Measurements from ENCODE around the gene TSPAN15.

Gene TSPAN15

DNA sequence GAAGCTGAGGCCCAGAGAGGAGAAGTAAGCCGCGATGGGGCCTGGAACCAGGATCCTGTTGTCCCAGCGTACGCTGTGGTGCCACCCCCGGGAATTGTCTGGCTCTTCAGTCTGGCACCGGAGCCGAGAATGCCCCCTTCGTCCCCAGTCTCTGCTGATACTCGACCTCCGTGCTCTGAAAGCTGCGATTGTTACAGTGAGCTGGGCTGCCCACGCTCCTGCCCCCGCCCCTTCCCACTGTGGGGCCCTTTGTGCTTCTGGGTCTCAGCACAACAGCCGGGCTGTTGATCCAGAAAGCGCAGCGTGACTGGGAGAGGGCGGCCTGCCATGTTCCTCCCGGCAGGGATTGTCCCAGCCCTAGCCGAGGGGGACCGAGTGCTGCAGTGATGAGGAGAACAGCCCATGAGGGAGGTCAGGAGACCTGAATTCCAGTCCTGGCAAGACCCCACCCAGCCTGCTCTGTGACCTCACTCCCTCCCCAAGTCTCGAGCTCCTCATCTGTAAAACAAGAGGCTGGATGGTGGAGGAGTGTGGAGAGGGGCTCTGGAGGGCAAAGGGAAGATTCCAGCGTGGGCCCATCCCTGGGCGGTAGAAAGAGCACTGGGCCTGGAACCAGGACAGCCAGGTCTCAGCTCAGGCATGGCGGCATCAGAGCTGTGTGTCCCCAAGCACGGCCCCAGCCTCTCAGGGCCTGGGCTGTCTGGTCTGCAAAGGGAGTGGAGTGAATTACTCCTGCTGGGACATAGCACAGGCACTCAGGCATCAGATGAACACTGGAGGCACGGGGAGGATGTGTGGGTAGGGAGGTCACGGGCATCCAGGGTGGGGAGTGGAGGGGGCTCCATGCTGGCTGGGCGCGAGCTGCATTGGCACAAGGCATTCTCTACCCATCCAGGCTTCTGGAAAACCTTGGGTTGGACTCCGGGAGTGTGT, 43.6 kb downstream of the TSPAN15 start:
- TF ChIP-seq, protein P1, sequence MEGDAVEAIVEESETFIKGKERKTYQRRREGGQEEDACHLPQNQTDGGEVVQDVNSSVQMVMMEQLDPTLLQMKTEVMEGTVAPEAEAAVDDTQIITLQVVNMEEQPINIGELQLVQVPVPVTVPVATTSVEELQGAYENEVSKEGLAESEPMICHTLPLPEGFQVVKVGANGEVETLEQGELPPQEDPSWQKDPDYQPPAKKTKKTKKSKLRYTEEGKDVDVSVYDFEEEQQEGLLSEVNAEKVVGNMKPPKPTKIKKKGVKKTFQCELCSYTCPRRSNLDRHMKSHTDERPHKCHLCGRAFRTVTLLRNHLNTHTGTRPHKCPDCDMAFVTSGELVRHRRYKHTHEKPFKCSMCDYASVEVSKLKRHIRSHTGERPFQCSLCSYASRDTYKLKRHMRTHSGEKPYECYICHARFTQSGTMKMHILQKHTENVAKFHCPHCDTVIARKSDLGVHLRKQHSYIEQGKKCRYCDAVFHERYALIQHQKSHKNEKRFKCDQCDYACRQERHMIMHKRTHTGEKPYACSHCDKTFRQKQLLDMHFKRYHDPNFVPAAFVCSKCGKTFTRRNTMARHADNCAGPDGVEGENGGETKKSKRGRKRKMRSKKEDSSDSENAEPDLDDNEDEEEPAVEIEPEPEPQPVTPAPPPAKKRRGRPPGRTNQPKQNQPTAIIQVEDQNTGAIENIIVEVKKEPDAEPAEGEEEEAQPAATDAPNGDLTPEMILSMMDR (IDR thresholded peaks at IDR 0.05; ENCODE audit: insufficient read depth, low read length, poor library complexity, severe bottlenecking): no peak
- Histone ChIP-seq H3K4me3 (replicated peaks; ENCODE audit: low read depth, low read length) (no peak overlapping the region), H3K36me3 (ENCODE audit: control insufficient read depth, insufficient read depth, low read length) (no peaks in the 10 kb centered on the region), H3K27me3 (replicated peaks; ENCODE audit: control insufficient read depth, insufficient read depth, low read length) (no peaks in the 10 kb centered on the region)
- no peak for DNase-seq (ENCODE audit: extremely low read depth, insufficient read length)

GRCh38 chr10:69495666-69496065, 44.4 kb downstream of the TSPAN15 start:
- Histone ChIP-seq H3K4me3 (replicated peaks; ENCODE audit: low read depth, low read length) (no peak overlapping the region), H3K27me3 (replicated peaks; ENCODE audit: control insufficient read depth, insufficient read depth, low read length) (no peaks in the 10 kb centered on the region), H3K36me3 (ENCODE audit: control insufficient read depth, insufficient read depth, low read length) (no peaks in the 10 kb centered on the region)
- DNase-seq (ENCODE audit: extremely low read depth, insufficient read length): no peak
- TF ChIP-seq, protein P1 (IDR thresholded peaks at IDR 0.05; ENCODE audit: insufficient read depth, low read length, poor library complexity, severe bottlenecking): no peak

GRCh38 chr10:69496352-69497230, 45.3 kb downstream of the TSPAN15 start:
- Histone ChIP-seq H3K36me3 (ENCODE audit: control insufficient read depth, insufficient read depth, low read length) (no peaks in the 10 kb centered on the region), H3K27me3 (replicated peaks; ENCODE audit: control insufficient read depth, insufficient read depth, low read length) (no peaks in the 10 kb centered on the region; the same call in 1 of the 2 replicates), H3K4me3 (replicated peaks; ENCODE audit: low read depth, low read length) (no peak overlapping the region)
- no peak for DNase-seq (ENCODE audit: extremely low read depth, insufficient read length)
- TF ChIP-seq, protein P1 (IDR thresholded peaks at IDR 0.05; ENCODE audit: insufficient read depth, low read length, poor library complexity, severe bottlenecking): no peak

GRCh38 chr10:69497231-69497561, 45.9 kb downstream of the TSPAN15 start:
- H3K4me3 ChIP-seq (replicated peaks; ENCODE audit: low read depth, low read length): no peak overlapping the region
- H3K36me3 ChIP-seq (ENCODE audit: control insufficient read depth, insufficient read depth, low read length): no peaks in the 10 kb centered on the region
- TF ChIP-seq, protein P1 (IDR thresholded peaks at IDR 0.05; ENCODE audit: insufficient read depth, low read length, poor library complexity, severe bottlenecking): no peak
- no peak for DNase-seq (ENCODE audit: extremely low read depth, insufficient read length)
- no peaks in the 10 kb centered on the region; the same call in 1 of the 2 replicates for H3K27me3 ChIP-seq (replicated peaks; ENCODE audit: control insufficient read depth, insufficient read depth, low read length)

DNA sequence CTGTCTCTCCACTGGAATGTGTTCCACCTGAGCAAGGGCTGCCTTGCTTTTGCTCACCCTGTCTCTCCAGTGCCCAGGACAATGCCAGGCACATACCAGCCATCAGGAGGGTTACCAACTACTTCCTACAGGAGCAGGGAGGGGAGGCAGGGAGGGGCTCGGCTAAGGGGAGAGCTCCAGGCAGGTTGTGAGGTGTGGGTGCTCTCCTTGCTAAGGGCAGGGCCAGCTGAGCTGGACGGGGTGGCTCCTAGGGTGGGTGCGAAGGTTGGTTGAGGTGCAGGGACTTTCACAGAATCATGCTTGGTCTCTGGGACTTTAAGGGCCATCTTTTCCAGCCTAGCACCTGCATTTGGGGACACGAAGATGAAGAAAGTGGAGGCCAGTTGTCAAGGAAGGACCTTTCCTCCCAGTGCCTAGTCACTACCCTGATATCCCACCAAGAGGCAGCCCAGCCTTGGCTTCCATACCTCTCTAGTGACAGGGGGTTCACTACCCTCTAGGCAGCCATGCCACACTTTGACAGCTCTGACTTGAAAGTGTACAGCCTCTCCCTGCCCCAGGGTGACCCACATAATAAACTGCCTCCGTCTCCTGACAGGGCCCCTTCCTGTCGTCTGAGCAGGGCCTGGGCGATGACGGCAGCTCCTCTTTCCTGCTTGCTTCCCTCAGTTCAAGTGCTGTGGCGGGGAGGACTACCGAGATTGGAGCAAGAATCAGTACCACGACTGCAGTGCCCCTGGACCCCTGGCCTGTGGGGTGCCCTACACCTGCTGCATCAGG, 46.5 kb downstream of the TSPAN15 start:
- Histone ChIP-seq H3K27me3 (replicated peaks; ENCODE audit: control insufficient read depth, insufficient read depth, low read length) (no peaks in the 10 kb centered on the region; the same call in 1 of the 2 replicates), H3K4me3 (replicated peaks; ENCODE audit: low read depth, low read length) (no peak overlapping the region), H3K36me3 (ENCODE audit: control insufficient read depth, insufficient read depth, low read length) (no peaks in the 10 kb centered on the region)
- no peak for DNase-seq (ENCODE audit: extremely low read depth, insufficient read length)
- TF ChIP-seq, protein P1 (IDR thresholded peaks at IDR 0.05; ENCODE audit: insufficient read depth, low read length, poor library complexity, severe bottlenecking): no peak

All from GM06990 (cell line).